GM18951 (cell line): ENCODE results near the gene GATC.
"Not testable (repeated sequence)": the region's sequence is repeated elsewhere in the genome, so short reads cannot be mapped to it uniquely, and the experiment has no call there.

Experiments used
- POLR2A ChIP-seq: IDR thresholded peaks from 4 replicates; pipeline ENCODE4 v1.6.1; 2011; ENCODE audit warnings: mild to moderate bottlenecking; ENCODE audit not compliant: insufficient read length, insufficient read depth; ENCODE audit errors: extremely low read depth
- in situ Hi-C: fragments of 300-500 bp; cut with MboI; formaldehyde crosslinking; loops from one replicate; pipeline ENCODE4 v1.12.0; 2022; ENCODE audit warnings: low sequenced_read_pairs, mixed read lengths, inconsistent platforms; ENCODE audit not compliant: unreplicated experiment

The GATC gene

GRCh38 chr12:120417917-120418580 lies 28.2 kb upstream of the GATC start:
- in situ Hi-C loops: no loop called here
- TF ChIP-seq POLR2A: no peak

GRCh38 chr12:120421701-120422100 lies 24.5 kb upstream of the GATC start:
- TF ChIP-seq POLR2A: no peak
- in situ Hi-C loops: loop anchor here (10.0 kb wide), 1 partner anchor 87 kb away; no protein-coding TSS in a partner anchor

DNA sequence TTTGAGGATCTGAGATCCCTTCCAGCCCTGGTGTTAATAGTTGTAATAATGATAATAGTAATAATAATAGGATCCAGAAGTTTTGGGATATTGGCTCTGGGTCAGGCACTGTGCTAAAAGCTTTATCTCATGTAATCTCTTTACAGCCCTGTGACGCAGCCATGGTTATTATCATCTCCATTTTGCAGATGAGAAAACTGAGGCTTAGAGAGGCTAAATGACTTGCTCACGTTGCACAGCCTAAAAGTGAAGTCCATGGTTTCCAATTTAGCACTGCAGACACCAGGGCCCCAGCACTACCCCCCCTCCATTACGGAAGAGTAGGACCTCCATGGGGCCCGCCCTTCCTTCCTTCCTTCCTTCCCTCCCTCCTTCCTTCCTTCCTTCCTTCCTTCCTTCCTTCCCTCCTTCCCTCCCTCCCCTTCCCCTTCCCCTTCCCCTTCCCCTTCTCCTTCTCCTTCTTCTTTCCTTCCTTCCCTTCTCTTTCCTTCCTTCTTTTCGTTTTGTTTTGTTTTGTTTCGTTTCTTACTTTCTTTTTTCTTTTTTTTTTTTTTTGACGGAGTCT lies 23.3 kb upstream of the GATC start:
- TF ChIP-seq POLR2A: no peak
- in situ Hi-C loops: loop anchor here (10.0 kb wide), 1 partner anchor 88 kb away; no protein-coding TSS in a partner anchor

DNA sequence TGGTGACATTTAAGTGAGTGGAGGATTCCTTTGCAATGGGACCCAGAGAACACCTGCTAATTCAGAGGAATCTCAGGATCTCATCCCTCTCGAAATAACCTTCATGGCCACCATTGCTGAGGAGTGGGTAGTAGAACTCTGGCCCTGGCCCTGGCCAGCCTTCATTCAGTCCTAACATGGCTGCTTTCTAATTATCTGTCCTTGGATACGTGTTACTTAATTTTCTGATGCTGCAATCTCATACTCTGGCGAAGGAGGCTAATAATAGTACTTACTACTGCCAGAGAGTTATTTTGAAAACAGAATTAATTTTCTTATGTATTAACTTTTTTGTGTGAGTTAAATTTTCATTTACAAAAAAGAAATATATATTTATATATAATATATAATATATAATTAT lies 20.4 kb upstream of the GATC start:
- TF ChIP-seq POLR2A: no peak
- in situ Hi-C loops: loop anchor here (10.0 kb wide), 1 partner anchor 91 kb away; no protein-coding TSS in a partner anchor

DNA sequence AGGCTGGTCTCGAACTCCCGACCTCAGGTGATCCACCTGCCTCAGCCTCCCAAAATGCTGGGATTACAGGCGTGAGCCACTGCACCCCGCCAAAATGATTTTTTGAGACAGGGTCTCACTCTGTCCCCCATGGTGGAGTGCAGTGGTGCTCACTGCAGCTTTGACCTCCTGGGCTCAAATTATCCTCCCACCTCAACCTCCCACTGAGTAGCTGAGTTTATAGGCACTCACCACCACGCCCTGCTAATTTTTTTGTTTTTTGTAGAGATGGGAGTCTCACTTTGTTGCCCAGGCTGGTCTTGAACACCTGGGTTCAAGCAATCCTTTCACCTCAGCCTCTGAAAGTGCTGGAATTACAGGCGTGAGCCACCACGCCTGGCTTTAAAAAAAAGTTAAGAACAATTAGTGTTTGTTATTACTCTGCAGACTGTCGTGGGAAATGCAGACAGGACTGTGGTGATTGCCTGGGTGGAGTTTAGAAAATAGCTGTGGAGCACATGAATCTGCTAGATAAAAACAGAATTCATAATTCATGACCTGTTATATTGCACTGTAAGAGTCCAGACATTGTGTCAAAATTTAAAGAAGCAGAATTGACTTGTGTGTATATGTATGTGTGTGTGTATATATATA lies 17.5 kb upstream of the GATC start:
- in situ Hi-C loops: loop anchor here (10.0 kb wide), 1 partner anchor 94 kb away; no protein-coding TSS in a partner anchor

DNA sequence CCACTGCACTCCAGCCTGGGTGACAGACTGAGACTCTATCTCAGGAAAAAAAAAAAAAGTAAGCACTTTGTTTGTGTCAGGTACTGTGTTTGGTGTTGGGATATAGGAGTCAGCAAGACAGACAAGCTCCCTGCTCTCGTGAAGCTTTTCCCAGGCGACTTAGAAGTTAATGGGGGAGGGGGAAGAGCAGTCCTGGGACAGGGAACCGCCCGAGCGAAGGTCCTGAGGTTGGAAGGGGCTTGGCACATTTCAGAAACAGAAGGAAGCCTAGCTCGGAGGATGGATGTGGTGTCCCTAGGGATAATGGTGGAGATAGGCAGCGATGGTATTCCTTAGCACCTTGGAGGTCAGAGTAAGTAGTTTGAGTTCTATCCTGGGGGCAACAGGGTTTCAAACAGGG lies 16.9 kb upstream of the GATC start:
- TF ChIP-seq POLR2A: no peak
- in situ Hi-C loops: loop anchor here (10.0 kb wide), 1 partner anchor 95 kb away; no protein-coding TSS in a partner anchor

More for the DNA sequence above, 17.5 kb upstream of the GATC start:
- no peak for TF ChIP-seq POLR2A

DNA sequence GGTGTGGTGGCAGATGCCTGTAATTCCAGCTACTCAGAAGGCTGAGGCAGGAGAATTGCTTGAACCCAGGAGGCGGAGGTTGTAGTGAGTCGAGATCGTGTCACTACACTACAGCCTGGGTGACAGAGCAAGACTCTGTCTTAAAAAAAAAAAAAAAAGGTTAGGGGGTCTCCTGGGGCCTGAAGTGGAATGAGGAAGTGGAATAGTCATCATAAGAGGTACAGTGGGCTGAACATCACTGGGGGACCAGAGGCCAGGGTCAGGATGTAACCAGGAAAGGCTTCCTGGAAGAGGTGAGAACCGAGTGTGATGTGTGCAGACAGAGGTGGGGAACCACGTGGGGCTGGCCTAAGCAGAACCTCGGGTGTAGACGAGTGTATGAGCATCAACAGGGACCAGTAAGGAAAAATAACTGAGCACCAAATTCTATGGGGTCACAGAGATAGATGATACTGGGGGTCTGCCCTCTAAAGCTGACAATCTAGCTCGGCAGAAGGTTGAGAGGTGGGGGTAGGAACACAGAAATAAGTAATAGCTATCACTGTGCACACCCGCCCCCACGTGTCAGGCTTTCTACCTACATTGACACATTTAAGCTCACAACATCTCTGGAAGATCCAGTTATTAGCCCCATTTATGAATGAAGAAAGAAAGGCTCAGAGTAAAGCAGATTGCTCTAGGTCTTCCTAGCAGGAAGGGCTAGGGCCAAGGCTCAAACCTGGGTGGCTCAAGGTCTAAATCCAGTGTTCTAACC lies 13.3 kb upstream of the GATC start:
- in situ Hi-C loops: no loop called here
- TF ChIP-seq POLR2A: no peak

GRCh38 chr12:120437735-120438494 lies 8.3 kb upstream of the GATC start, which contains the start of gene COX6A1:
Gene COX6A1 (plus strand): TSS chr12:120438113. CDS start chr12:120438127, 14 bp downstream.
- TF ChIP-seq POLR2A: peak; percentile 92
- in situ Hi-C loops: no loop called here

DNA sequence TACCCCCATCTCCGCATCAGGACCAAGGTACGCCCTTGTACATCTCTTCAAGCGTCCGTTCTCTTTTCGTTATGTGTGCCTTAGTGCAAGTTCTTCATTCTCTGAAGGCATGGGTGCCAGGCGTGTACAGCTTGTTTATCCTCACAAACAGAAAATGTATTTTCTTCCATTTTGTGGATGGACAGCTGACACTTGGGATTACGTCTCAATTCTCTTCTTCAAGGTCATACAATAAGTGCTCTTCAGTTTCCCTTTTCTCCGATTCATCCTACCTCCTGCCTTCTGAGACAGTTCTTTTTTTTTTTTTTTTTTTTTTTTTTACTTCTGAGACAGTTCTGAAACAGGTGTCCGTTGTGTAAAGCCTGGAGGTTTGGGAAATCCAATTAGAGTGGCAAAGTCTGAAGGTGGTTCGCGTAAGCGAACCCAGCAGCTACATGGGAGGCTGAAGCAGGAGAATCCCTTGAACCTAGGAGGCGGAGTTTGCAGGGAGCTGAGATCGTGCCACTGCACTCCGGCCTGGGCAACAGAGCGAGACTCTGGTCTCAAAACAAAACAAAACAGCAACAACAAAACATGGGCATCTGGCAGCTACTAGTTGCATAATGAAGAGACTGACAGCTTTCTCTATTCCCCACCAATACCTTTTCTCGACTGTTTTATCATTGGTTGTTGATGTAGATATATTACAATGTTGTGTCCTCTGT lies 7.6 kb upstream of the GATC start:
- TF ChIP-seq POLR2A: no peak
- in situ Hi-C loops: no loop called here

DNA sequence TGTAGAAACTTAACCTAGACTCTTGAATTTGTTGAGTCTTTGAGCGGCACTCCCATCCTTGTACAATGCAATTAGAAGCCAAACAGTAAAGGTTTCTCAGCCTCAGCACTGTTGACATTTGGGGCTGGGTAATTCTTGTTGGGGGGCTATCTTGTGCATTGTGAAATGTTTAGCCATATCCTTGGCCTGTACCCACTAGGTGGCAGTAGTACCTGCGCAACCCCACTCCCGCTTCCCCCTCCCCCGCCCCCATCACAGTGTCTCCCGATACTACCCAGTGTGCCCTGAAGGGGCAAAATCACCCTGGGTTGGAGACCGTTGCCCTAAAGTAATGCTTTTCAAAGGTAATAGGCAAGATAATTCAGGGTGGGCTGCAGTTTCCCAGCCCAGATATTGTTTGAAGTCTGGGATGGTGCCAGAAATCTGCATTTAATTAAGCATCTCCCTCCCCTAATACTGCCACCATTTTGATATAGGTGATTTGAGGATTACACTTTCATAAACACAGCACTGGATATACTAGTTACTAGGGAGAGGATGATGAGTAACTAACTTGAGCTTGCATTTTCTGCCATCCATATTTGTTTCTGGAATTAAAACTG lies 6.5 kb upstream of the GATC start:
- TF ChIP-seq POLR2A: no peak
- in situ Hi-C loops: no loop called here

GRCh38 chr12:120444676-120445075 lies 1.6 kb upstream of the GATC start:
- in situ Hi-C loops: no loop called here
- TF ChIP-seq POLR2A: no peak

GRCh38 chr12:120446844-120447178 lies 567 bp downstream of the GATC start:
- in situ Hi-C loops: not testable (repeated sequence)
